Naive thymus-derived CD8-positive, alpha-beta T cell (primary cell): ENCODE data around the gene UGT3A2. TPM values are rescaled to one million over a fixed set of nuclear protein-coding genes. Genes with fewer than 3 reads are reported as not detected.
A peak's percentile ranks its signal among the peaks of the same experiment; 100 is the strongest.
"Not testable (repeated sequence)": the region's sequence is repeated elsewhere in the genome, so short reads cannot be mapped to it uniquely, and the experiment has no call there.

Source experiments
- ATAC-seq, 2 donors: fragments of 150-1000 bp; cut with Tn5 transposase in 1 of 2; sonication (Bioruptor Pico), chemical (Tn5 transposase) in 1 of 2; 1 replicate in 1 of 2; 2 replicates in 1 of 2; pipeline ENCODE4 v1.10.0; 2021; ENCODE audit warnings: mild to moderate bottlenecking in 2 of 2, moderate library complexity in 2 of 2
- POLR2A ChIA-PET: fragments of 350-600 bp; sonication (Branson Sonifier 250); formaldehyde crosslinking; loops from one replicate; lab custom pipeline; 2021; ENCODE audit warnings: antibody characterized with exemption; lab: Charles Lee
- DNase-seq, 10 donors: peaks; one replicate each; pipeline versions ENCODE4 v3.0.0 to v3.0.0-alpha.2; 2020 to 2022
- H3K27ac Mint-ChIP-seq, 10 donors: one replicate each; pipeline ENCODE4 v1.8.0; 2020 to 2022; ENCODE audit warnings: mild to moderate bottlenecking in 10 of 10, mixed read lengths in 10 of 10, moderate library complexity in 4 of 10, inconsistent platforms in 1 of 10
- H3K27me3 Mint-ChIP-seq, 5 donors: one replicate each; pipeline ENCODE4 v1.8.0; 2021 to 2022; ENCODE audit warnings: mixed read lengths in 5 of 5
- H3K36me3 Mint-ChIP-seq, 3 donors: one replicate each; pipeline ENCODE4 v1.8.0; 2020 to 2022; ENCODE audit warnings: mixed read lengths in 3 of 3, mild to moderate bottlenecking in 2 of 3, inconsistent platforms in 1 of 3
- H3K4me1 Mint-ChIP-seq, 4 donors: one replicate each; pipeline ENCODE4 v1.8.0; 2021 to 2022; ENCODE audit warnings: mixed read lengths in 4 of 4
- H3K4me3 Mint-ChIP-seq, 10 donors: one replicate each; pipeline ENCODE4 v1.8.0; 2020 to 2022; ENCODE audit warnings: mild to moderate bottlenecking in 10 of 10, mixed read lengths in 10 of 10, moderate library complexity in 6 of 10, inconsistent platforms in 1 of 10
- H3K9me3 Mint-ChIP-seq, 9 donors: one replicate each; pipeline ENCODE4 v1.8.0; 2020 to 2022; ENCODE audit warnings: mixed read lengths in 9 of 9, mild to moderate bottlenecking in 3 of 9, inconsistent platforms in 1 of 9, moderate library complexity in 1 of 9
- polyA plus RNA-seq, 3 donors: library from polyadenylated mRNA; unstranded; fragments of 300-500 nt; fragmentation: Illumina TruSeq; gene quantifications; one replicate each; pipeline ENCODE4 v1.2.3, GENCODE V29; 2021
- total RNA-seq, 8 experiments: library from RNA in 2 of 8; stranded (reverse) in 2 of 8; gene quantifications; one replicate each; pipeline ENCODE4 v1.2.3 and lab custom pipeline; 2021 to 2026

UGT3A2 gene
- total and polyA plus RNA-seq, 5 experiments from 2014 or later = not detected

DNA sequence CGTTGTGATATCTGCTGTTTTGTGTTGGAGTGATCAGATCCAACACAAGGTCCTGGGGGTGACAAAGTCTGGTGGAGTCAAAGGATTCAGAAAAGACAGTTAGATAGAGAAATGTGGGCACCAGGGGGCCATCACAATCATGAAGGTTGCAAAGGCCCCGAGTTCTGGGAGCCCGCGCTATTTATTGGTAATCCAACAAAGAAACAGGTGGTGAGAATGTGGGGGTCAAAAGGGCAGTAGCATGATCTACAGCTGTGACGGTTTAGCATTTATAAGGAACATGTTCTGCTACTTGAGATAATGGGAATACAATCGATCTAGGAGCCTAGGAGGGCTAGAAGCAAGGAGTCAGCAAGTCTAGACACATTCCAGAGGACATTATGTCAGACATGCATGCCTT, 44.4 kb downstream of the UGT3A2 start:
- ATAC-seq, H3K27ac Mint-ChIP-seq, H3K4me1 Mint-ChIP-seq, DNase-seq, POLR2A ChIA-PET, H3K4me3 Mint-ChIP-seq: not testable (repeated sequence)
- peaks cover 4 to 36% (median 16%) of the 10 kb centered on the region in 9 donors for H3K9me3 Mint-ChIP-seq
- peaks cover 0 to 13% (median 6%) of the 10 kb centered on the region in 5 donors for H3K27me3 Mint-ChIP-seq
- H3K36me3 Mint-ChIP-seq = peaks cover 0 to 15% (median 3%) of the 10 kb centered on the region in 3 donors

DNA sequence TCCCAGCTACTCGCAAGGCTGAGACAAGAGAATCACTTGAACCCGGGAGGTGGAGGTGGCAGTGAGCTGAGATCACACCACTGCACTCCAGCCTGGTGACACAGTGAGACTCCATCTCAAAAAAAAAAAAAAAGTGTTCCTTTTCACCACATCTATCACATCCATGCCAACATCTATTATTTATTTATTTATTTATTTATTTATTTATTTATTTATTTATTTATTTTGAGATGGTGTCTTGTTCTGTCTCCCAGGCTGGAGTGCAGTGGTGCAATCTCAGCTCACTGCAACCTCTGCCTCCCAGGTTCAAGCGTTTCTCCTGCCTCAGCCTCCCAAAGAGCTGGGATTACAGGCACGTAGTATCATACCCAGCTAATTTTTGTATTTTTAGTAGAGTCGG, 47.1 kb downstream of the UGT3A2 start:
- peaks cover 0 to 26% (median 7%) of the 10 kb centered on the region in 3 donors for H3K36me3 Mint-ChIP-seq
- ATAC-seq, POLR2A ChIA-PET: not testable (repeated sequence)

DNA sequence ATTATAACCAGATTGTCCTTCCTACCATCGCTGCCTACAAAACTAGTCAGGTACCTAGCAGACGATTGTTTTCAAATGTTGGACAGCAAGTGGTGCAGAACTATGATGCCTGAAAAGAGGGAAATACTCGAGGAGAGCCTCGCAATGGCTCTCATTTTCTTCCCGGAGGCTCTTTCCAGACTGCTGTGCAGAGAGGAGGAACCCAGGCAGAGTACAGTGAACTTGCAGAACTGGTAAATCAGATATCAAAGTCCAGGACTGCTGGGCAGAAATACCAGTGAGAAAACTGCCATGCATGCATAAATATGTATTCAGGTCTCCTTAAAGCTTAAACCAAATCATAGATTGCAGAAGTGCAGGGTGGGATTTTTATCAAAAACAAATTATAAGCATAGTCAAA, 49.1 kb downstream of the UGT3A2 start:
- peaks cover 12 to 49% (median 29%) of the 10 kb centered on the region in 9 donors for H3K9me3 Mint-ChIP-seq
- POLR2A ChIA-PET = no interaction called here
- no peak for DNase-seq
- no peak for ATAC-seq
- no peak overlapping the region for H3K27ac Mint-ChIP-seq
- peaks cover 0 to 32% (median 11%) of the 10 kb centered on the region in 3 donors for H3K36me3 Mint-ChIP-seq
- H3K27me3 Mint-ChIP-seq = peaks cover 0 to 3% (median 0%) of the 10 kb centered on the region in 5 donors
- no peaks in the 10 kb centered on the region for H3K4me1 Mint-ChIP-seq
- H3K4me3 Mint-ChIP-seq = no peak overlapping the region

More for the DNA sequence above, 47.1 kb downstream of the UGT3A2 start:
- H3K27ac Mint-ChIP-seq, H3K4me3 Mint-ChIP-seq, DNase-seq, H3K4me1 Mint-ChIP-seq: not testable (repeated sequence)
- Mint-ChIP-seq H3K27me3 (peaks cover 0 to 11% (median 3%) of the 10 kb centered on the region in 5 donors), H3K9me3 (peaks cover 4 to 38% (median 29%) of the 10 kb centered on the region in 9 donors)

- DNase-seq = no peak
- no peak overlapping the region for H3K27ac Mint-ChIP-seq
Measured at GRCh38 chr5:36017004-36017403, 49.7 kb downstream of the UGT3A2 start.

DNA sequence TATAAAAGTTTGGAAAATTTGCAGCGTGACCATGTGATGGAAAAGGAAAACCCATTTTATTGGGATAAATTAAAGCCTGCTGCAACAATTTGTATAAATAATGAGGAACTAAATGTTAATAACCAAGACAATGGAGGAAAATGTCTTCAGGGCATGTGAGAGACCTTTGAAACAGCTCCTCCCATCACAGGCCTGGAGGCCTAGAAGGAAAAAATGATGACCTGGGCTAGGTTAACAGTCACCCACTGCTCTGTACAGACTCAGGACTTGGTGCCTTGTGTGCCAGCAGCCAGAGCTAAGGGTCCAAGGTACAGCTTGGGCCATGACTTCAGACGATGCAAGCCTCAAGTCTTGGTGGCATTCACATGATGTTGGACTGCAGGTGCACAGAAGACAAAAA, 53.5 kb downstream of the UGT3A2 start:
- Mint-ChIP-seq H3K4me3 (no peak overlapping the region), H3K4me1 (no peaks in the 10 kb centered on the region), H3K27me3 (no peaks in the 10 kb centered on the region), H3K27ac (no peak overlapping the region), H3K36me3 (peaks cover 0 to 51% (median 16%) of the 10 kb centered on the region in 3 donors), H3K9me3 (peaks cover 12 to 73% (median 46%) of the 10 kb centered on the region in 9 donors)
- no peak for ATAC-seq
- no peak for DNase-seq
- POLR2A ChIA-PET = no interaction called here

More at GRCh38 chr5:36017004-36017403, 49.7 kb downstream of the UGT3A2 start:
- no peak for ATAC-seq
- Mint-ChIP-seq H3K9me3 (peaks cover 12 to 53% (median 31%) of the 10 kb centered on the region in 9 donors), H3K4me1 (no peaks in the 10 kb centered on the region), H3K4me3 (no peak overlapping the region), H3K27me3 (peaks cover 0 to 3% (median 0%) of the 10 kb centered on the region in 5 donors), H3K36me3 (peaks cover 0 to 36% (median 13%) of the 10 kb centered on the region in 3 donors)
- POLR2A ChIA-PET = no interaction called here

- Mint-ChIP-seq H3K9me3 (peaks cover 4 to 55% (median 30%) of the 10 kb centered on the region in 9 donors), H3K27ac (no peak overlapping the region), H3K4me3 (no peak overlapping the region), H3K4me1 (no peaks in the 10 kb centered on the region), H3K27me3 (no peaks in the 10 kb centered on the region), H3K36me3 (peaks cover 0 to 37% (median 12%) of the 10 kb centered on the region in 3 donors)
- POLR2A ChIA-PET = no interaction called here
- DNase-seq (no peak), ATAC-seq (no peak)
Measured at GRCh38 chr5:36009698-36010097, 57.0 kb downstream of the UGT3A2 start.

DNA sequence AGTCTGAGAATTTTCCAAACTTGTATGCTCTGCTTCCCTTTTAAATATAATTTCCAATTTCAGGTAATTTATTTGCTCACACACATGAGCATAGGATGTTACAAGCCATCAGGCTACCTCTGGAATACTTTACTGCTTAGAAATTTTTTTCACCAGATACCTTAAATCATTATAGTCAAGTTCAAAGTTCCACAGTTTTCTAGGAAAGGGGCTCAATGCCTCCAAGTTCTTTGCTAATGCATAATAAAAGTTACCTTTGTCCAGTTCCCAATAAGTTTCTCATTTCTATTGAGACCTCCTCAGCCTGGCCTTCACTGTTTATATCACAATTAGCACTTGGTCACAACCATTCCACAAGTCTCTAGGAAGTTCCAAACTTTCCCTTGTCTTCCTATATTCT, 59.3 kb downstream of the UGT3A2 start:
- no peak for ATAC-seq
- H3K27me3 Mint-ChIP-seq = peaks cover 0 to 9% (median 0%) of the 10 kb centered on the region in 5 donors
- POLR2A ChIA-PET = no interaction called here
- H3K9me3 Mint-ChIP-seq = peaks cover 1 to 32% (median 15%) of the 10 kb centered on the region in 9 donors
- no peak for DNase-seq
- no peak overlapping the region for H3K27ac Mint-ChIP-seq
- peaks cover 0 to 20% (median 4%) of the 10 kb centered on the region in 3 donors for H3K36me3 Mint-ChIP-seq
- H3K4me3 Mint-ChIP-seq = no peak overlapping the region
- H3K4me1 Mint-ChIP-seq = no peaks in the 10 kb centered on the region

- H3K27ac Mint-ChIP-seq = no peak overlapping the region
- DNase-seq (no peak), ATAC-seq (no peak)
- H3K9me3 Mint-ChIP-seq = peaks cover 0 to 24% (median 10%) of the 10 kb centered on the region in 9 donors
- no peaks in the 10 kb centered on the region for H3K4me1 Mint-ChIP-seq
- peaks cover 0 to 9% (median 0%) of the 10 kb centered on the region in 5 donors for H3K27me3 Mint-ChIP-seq
- H3K36me3 Mint-ChIP-seq = peaks cover 0 to 18% (median 4%) of the 10 kb centered on the region in 3 donors
- POLR2A ChIA-PET = no interaction called here
- H3K4me3 Mint-ChIP-seq = no peak overlapping the region
Measured at GRCh38 chr5:36006163-36006562, 60.5 kb downstream of the UGT3A2 start.

- Mint-ChIP-seq H3K4me3 (no peak overlapping the region), H3K4me1 (no peaks in the 10 kb centered on the region), H3K27ac (no peak overlapping the region), H3K9me3 (peaks cover 0 to 1% (median 0%) of the 10 kb centered on the region in 9 donors), H3K36me3 (peaks cover 0 to 2% (median 0%) of the 10 kb centered on the region in 3 donors), H3K27me3 (peaks cover 0 to 10% (median 1%) of the 10 kb centered on the region in 5 donors)
- POLR2A ChIA-PET = no interaction called here
- DNase-seq (no peak), ATAC-seq (no peak)
Measured at GRCh38 chr5:36001032-36001431, 65.7 kb downstream of the UGT3A2 start.

DNA sequence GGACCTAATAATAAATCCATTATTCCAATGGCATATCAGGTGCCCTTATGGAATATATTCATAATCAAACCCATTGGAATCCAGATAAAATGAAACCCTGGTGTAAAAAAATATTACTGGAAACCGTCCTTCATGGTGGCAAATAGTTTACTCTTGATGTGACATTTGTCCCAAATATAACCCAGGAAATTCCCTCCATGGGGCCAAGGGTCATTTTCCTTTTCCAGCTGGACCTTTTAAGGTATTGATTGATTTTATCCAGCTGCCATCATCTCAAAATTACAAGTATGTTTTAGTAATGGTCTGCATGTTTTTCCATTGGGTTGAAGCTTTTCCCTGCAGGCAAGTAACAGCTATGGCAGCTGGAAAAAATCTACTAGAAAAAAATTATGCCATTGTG, 67.1 kb downstream of the UGT3A2 start:
- peaks cover 0 to 2% (median 0%) of the 10 kb centered on the region in 3 donors for H3K36me3 Mint-ChIP-seq
- ATAC-seq (no peak), DNase-seq (no peak)
- no peak overlapping the region for H3K27ac Mint-ChIP-seq
- peaks cover 0 to 1% (median 0%) of the 10 kb centered on the region in 9 donors for H3K9me3 Mint-ChIP-seq
- POLR2A ChIA-PET = no interaction called here
- H3K4me3 Mint-ChIP-seq = no peak overlapping the region
- H3K27me3 Mint-ChIP-seq = peaks cover 0 to 10% (median 1%) of the 10 kb centered on the region in 5 donors
- H3K4me1 Mint-ChIP-seq = no peaks in the 10 kb centered on the region

- Mint-ChIP-seq H3K9me3 (no peaks in the 10 kb centered on the region), H3K36me3 (no peaks in the 10 kb centered on the region), H3K4me1 (no peaks in the 10 kb centered on the region), H3K4me3 (no peak overlapping the region), H3K27me3 (peaks cover 5 to 21% (median 9%) of the 10 kb centered on the region in 5 donors), H3K27ac (peak overlapping the region in 1 of 10 donors; percentile 2)
- POLR2A ChIA-PET = no interaction called here
- DNase-seq (no peak), ATAC-seq (no peak)
Measured at GRCh38 chr5:35996076-35996475, 70.6 kb downstream of the UGT3A2 start.

DNA sequence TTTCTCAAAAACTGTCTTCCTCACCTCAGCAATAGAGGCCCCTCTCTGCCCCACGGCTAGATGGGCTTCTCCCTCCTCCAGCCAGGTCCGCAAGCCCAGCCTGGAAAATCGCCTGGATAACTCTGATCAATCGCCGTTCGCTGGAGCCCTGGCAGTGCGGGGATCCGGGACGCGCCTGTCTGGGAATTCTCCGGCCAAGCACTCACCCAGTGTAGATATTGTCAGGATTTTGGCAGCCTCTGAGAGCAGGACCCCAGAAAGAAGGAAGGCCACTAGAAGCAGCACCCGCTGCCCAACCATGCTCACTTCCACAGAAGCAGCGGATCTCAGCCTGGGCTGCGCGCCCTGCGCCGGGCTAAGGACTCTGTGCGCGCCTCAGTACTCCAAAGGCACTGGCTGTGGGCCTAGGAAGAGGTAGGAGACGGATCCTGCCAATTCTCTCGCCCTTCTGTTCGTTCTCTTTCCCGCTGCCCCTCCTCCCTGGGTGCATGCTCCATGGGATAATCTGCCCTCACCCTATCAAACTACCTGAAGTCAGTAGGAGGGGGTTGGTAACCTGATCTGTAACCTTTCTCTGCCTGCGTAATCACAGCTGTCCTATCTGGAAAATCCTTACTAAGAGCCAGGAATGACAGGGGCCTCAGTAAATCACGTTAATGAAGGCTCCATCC, 75.6 kb downstream of the UGT3A2 start, which contains the start of gene UGT3A1:
Gene UGT3A1, minus strand, starts transcription at position 450 of the 671 bp plus-strand sequence. Its CDS starts 150 bp downstream, at position 300.
- no peak within 1 kb of the TSS for H3K27ac Mint-ChIP-seq
- H3K4me3 Mint-ChIP-seq = no peak within 1 kb of the TSS
- DNase-seq (no peak), ATAC-seq (no peak)
- H3K4me1 Mint-ChIP-seq = no peaks in the 10 kb centered on the region
- POLR2A ChIA-PET = no interaction called here
- H3K27me3 Mint-ChIP-seq = peaks cover 7 to 28% (median 23%) of the 10 kb centered on the region in 5 donors
- no peaks in the 10 kb centered on the region for H3K9me3 Mint-ChIP-seq
- no peaks in the 10 kb centered on the region for H3K36me3 Mint-ChIP-seq

- Mint-ChIP-seq H3K4me1 (no peaks in the 10 kb centered on the region), H3K36me3 (no peaks in the 10 kb centered on the region), H3K9me3 (no peaks in the 10 kb centered on the region), H3K27me3 (peaks cover 7 to 28% (median 23%) of the 10 kb centered on the region in 5 donors), H3K27ac (no peak overlapping the region), H3K4me3 (no peak overlapping the region)
- no peak for ATAC-seq
- no peak for DNase-seq
- POLR2A ChIA-PET = no interaction called here
Measured at GRCh38 chr5:35990520-35990919, 76.2 kb downstream of the UGT3A2 start.
